Neural cell (in vitro differentiated cells): Measurements from ENCODE around the gene PRTFDC1. TPM values are rescaled to one million over a fixed set of nuclear protein-coding genes. Genes with fewer than 3 reads are reported as not detected.

Experiments used
- H2AFZ ChIP-seq: fragments of 200-600, 300-800 bp; sonication (generic), shearing (Covaris generic); 2 replicates; pipeline ENCODE4 v1.6.0; 2014; ENCODE audit warnings: low read depth, mild to moderate bottlenecking, antibody characterized with exemption, low read length, moderate library complexity
- H3F3A ChIP-seq: fragments of 200-600 bp; shearing (Covaris generic); 2 replicates; pipeline ENCODE4 v1.6.1; 2016; ENCODE audit warnings: mild to moderate bottlenecking, moderate library complexity, mixed read lengths, antibody characterized with exemption, low read length; ENCODE audit not compliant: insufficient read depth, poor library complexity, severe bottlenecking
- H3K27ac ChIP-seq: fragments of 200-600, 300-800 bp; sonication (generic), shearing (Covaris generic); 2 replicates; pipeline ENCODE4 v1.5.1; 2014; ENCODE audit warnings: mild to moderate bottlenecking, low read length, moderate library complexity
- H3K27me3 ChIP-seq: fragments of 300-800, 200-600 bp; sonication (generic), shearing (Covaris generic); 2 replicates; pipeline ENCODE4 v1.6.0; 2014; ENCODE audit warnings: mild to moderate bottlenecking, low read depth, low read length, moderate library complexity; ENCODE audit not compliant: insufficient read depth
- H3K36me3 ChIP-seq: fragments of 300-800, 200-600 bp; sonication (generic), shearing (Covaris generic); 2 replicates; pipeline ENCODE4 v1.5.1; 2014; ENCODE audit warnings: mild to moderate bottlenecking, antibody characterized with exemption, low read length, moderate library complexity; ENCODE audit not compliant: insufficient read depth
- H3K4me2 ChIP-seq: fragments of 300-800, 200-600 bp; sonication (generic), shearing (Covaris generic); 2 replicates; pipeline ENCODE4 v1.6.0; 2014; ENCODE audit warnings: mild to moderate bottlenecking, low read length
- H3K4me3 ChIP-seq: fragments of 300-800, 200-600 bp; sonication (generic), shearing (Covaris generic); 2 replicates; pipeline ENCODE4 v1.5.1; 2014; ENCODE audit warnings: mild to moderate bottlenecking, low read length, moderate library complexity
- H3K79me2 ChIP-seq: fragments of 200-600 bp; shearing (Covaris generic); replicated peaks from 2 replicates; pipeline ENCODE4 v1.6.0; 2014; ENCODE audit warnings: mild to moderate bottlenecking, low read length, moderate library complexity; ENCODE audit not compliant: insufficient read depth
- H3K9ac ChIP-seq: fragments of 300-800, 200-600 bp; sonication (generic), shearing (Covaris generic); 2 replicates; pipeline ENCODE4 v1.6.1; 2016; ENCODE audit warnings: mild to moderate bottlenecking, low read length, mixed read lengths
- H3K9me2 ChIP-seq: fragments of 200-600 bp; shearing (Covaris generic); 2 replicates; pipeline ENCODE4 v1.6.1; 2016; ENCODE audit warnings: mild to moderate bottlenecking, low read length, mixed read lengths; ENCODE audit not compliant: insufficient read depth
- H3K9me3 ChIP-seq: fragments of 200-600, 300-800 bp; sonication (generic), shearing (Covaris generic); 2 replicates; pipeline ENCODE4 v1.6.1; 2016; ENCODE audit warnings: mild to moderate bottlenecking, mixed run types, low read length, moderate library complexity, mixed read lengths
- H4K20me1 ChIP-seq: fragments of 200-600 bp; shearing (Covaris generic); 2 replicates; pipeline ENCODE4 v1.6.1; 2016; ENCODE audit warnings: mild to moderate bottlenecking, mixed run types; ENCODE audit not compliant: insufficient read depth
- CTCF ChIP-seq: fragments of 450-650 bp; IDR thresholded peaks from 2 replicates; pipeline ENCODE4 v1.5.1; 2014; ENCODE audit warnings: antibody characterized with exemption, mild to moderate bottlenecking, moderate library complexity; ENCODE audit not compliant: poor library complexity, severe bottlenecking
- EP300 ChIP-seq: fragments of 450-650 bp; conservative IDR thresholded peaks from 2 replicates; pipeline ENCODE4 v1.6.1; 2014; ENCODE audit warnings: antibody characterized with exemption, mild to moderate bottlenecking, moderate library complexity; ENCODE audit not compliant: poor library complexity, severe bottlenecking
- EZH2 ChIP-seq: fragments of 200-600, 300-800 bp; shearing (Covaris generic), sonication (generic); IDR thresholded peaks from 2 replicates; pipeline ENCODE4 v1.6.1; 2014; ENCODE audit warnings: antibody characterized with exemption, low read length, borderline replicate concordance, mild to moderate bottlenecking; ENCODE audit not compliant: insufficient read depth, poor library complexity, severe bottlenecking
- MXI1 ChIP-seq: fragments of 450-650 bp; conservative IDR thresholded peaks from 2 replicates; pipeline ENCODE4 v1.6.1; 2014; ENCODE audit warnings: antibody characterized with exemption, mild to moderate bottlenecking; ENCODE audit not compliant: poor library complexity, severe bottlenecking
- POLR2AphosphoS5 ChIP-seq: IDR thresholded peaks from 2 replicates; pipeline ENCODE4 v1.6.1; 2012
- RAD21 ChIP-seq: fragments of 450-650 bp; conservative IDR thresholded peaks from 2 replicates; pipeline ENCODE4 v1.6.1; 2014; ENCODE audit warnings: antibody characterized with exemption, mild to moderate bottlenecking, moderate library complexity
- SMC3 ChIP-seq: fragments of 450-650 bp; conservative IDR thresholded peaks from 2 replicates; pipeline ENCODE4 v1.6.1; 2014; ENCODE audit warnings: antibody characterized with exemption, mild to moderate bottlenecking, moderate library complexity; ENCODE audit not compliant: poor library complexity
- TAF1 ChIP-seq: IDR thresholded peaks from 2 replicates; pipeline ENCODE4 v1.6.1; 2012; ENCODE audit warnings: low read depth
- polyA plus RNA-seq: library from polyadenylated mRNA; depleted of rRNA; stranded (reverse); fragments of >200 nt; gene quantifications from 2 replicates; pipeline ENCODE4 v1.2.3, GENCODE V29; 2014
- TF ChIP-seq, protein P1 (sequence below): IDR thresholded peaks from 2 replicates; pipeline ENCODE4 v1.6.1; 2012; ENCODE audit warnings: borderline replicate concordance

Gene PRTFDC1
- polyA plus RNA-seq, 1 donor from 2014 or later: 3.4 TPM

GRCh38 chr10:24984906-24985305 lies 32.5 kb upstream of the PRTFDC1 start:
- no peak for TF ChIP-seq POLR2AphosphoS5
- TF ChIP-seq CTCF: no peak
- TF ChIP-seq SMC3: no peak
- TF ChIP-seq MXI1: no peak
- H3K36me3 ChIP-seq: no peaks in the 10 kb centered on the region
- H3K27me3 ChIP-seq: no peaks in the 10 kb centered on the region
- no peak overlapping the region for H3K4me3 ChIP-seq
- no peaks in the 10 kb centered on the region for H3F3A ChIP-seq
- H3K9me3 ChIP-seq: no peaks in the 10 kb centered on the region
- H4K20me1 ChIP-seq: no peaks in the 10 kb centered on the region
- H2AFZ ChIP-seq: no peak overlapping the region
- no peak overlapping the region for H3K27ac ChIP-seq
- H3K79me2 ChIP-seq: no peaks in the 10 kb centered on the region
- H3K4me2 ChIP-seq: no peak overlapping the region
- no peak overlapping the region for H3K9ac ChIP-seq
- no peaks in the 10 kb centered on the region for H3K9me2 ChIP-seq

DNA sequence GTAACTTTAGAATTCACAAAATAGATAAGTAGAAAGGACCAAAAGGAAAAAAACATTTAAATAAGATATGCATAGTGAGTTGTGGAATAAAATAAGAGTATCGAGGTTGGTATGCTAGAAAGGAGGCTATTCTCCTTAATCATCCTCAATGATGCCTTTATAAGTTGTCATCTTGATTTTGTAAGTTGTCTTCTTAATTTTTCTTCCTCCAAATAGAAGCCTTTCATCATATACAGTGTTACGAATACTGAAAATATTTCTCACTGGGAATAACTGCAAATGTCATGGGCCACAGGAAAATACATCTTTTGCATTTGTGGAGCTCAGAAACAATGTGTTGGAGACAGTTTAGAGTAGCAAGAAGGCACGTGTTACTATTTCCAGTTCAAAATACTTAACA lies 31.5 kb upstream of the PRTFDC1 start:
- H2AFZ ChIP-seq: no peak overlapping the region
- H3K4me2 ChIP-seq: no peak overlapping the region
- no peaks in the 10 kb centered on the region for H3K79me2 ChIP-seq

More for the DNA sequence above, 31.5 kb upstream of the PRTFDC1 start:
- H3K27ac ChIP-seq: no peak overlapping the region
- no peaks in the 10 kb centered on the region for H3K36me3 ChIP-seq
- no peaks in the 10 kb centered on the region for H3F3A ChIP-seq
- no peaks in the 10 kb centered on the region for H4K20me1 ChIP-seq
- TF ChIP-seq EZH2: no peak
- no peak for TF ChIP-seq SMC3
- TF ChIP-seq, protein P1, sequence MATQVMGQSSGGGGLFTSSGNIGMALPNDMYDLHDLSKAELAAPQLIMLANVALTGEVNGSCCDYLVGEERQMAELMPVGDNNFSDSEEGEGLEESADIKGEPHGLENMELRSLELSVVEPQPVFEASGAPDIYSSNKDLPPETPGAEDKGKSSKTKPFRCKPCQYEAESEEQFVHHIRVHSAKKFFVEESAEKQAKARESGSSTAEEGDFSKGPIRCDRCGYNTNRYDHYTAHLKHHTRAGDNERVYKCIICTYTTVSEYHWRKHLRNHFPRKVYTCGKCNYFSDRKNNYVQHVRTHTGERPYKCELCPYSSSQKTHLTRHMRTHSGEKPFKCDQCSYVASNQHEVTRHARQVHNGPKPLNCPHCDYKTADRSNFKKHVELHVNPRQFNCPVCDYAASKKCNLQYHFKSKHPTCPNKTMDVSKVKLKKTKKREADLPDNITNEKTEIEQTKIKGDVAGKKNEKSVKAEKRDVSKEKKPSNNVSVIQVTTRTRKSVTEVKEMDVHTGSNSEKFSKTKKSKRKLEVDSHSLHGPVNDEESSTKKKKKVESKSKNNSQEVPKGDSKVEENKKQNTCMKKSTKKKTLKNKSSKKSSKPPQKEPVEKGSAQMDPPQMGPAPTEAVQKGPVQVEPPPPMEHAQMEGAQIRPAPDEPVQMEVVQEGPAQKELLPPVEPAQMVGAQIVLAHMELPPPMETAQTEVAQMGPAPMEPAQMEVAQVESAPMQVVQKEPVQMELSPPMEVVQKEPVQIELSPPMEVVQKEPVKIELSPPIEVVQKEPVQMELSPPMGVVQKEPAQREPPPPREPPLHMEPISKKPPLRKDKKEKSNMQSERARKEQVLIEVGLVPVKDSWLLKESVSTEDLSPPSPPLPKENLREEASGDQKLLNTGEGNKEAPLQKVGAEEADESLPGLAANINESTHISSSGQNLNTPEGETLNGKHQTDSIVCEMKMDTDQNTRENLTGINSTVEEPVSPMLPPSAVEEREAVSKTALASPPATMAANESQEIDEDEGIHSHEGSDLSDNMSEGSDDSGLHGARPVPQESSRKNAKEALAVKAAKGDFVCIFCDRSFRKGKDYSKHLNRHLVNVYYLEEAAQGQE: no peak
- no peak for TF ChIP-seq CTCF
- TF ChIP-seq RAD21: no peak
- TF ChIP-seq POLR2AphosphoS5: no peak
- no peak for TF ChIP-seq EP300
- TF ChIP-seq MXI1: no peak
- TF ChIP-seq TAF1: no peak
- H3K9me3 ChIP-seq: no peaks in the 10 kb centered on the region
- H3K27me3 ChIP-seq: no peaks in the 10 kb centered on the region
- no peaks in the 10 kb centered on the region for H3K9me2 ChIP-seq
- H3K9ac ChIP-seq: no peak overlapping the region
- H3K4me3 ChIP-seq: no peak overlapping the region
